H9 (cell line): ENCODE measurements around the gene MAS1. TPM values are rescaled to one million over a fixed set of nuclear protein-coding genes. Genes with fewer than 3 reads are reported as not detected.

Source experiments
- DNase-seq: peaks from one replicate; pipeline ENCODE4 v3.0.0-alpha.2; 2017
- H2AFZ ChIP-seq: one replicate; pipeline ENCODE4 v1.6.1; 2013; ENCODE audit warnings: mild to moderate bottlenecking, low read length, control low read depth, moderate library complexity
- H2AK5ac ChIP-seq: 2 replicates; pipeline ENCODE4 v1.6.1; 2013; ENCODE audit warnings: low read length, control low read depth, mixed read lengths; ENCODE audit not compliant: insufficient read length
- H2BK120ac ChIP-seq: one replicate; pipeline ENCODE4 v1.6.1; 2013; ENCODE audit warnings: low read depth, mild to moderate bottlenecking, low read length, control low read depth, inconsistent platforms; ENCODE audit not compliant: poor library complexity, severe bottlenecking
- H2BK12ac ChIP-seq: 2 replicates; pipeline ENCODE4 v1.6.1; 2013; ENCODE audit warnings: low read length, control low read depth, mixed read lengths, low read depth; ENCODE audit not compliant: insufficient read length
- H2BK15ac ChIP-seq: 2 replicates; pipeline ENCODE4 v1.6.1; 2013; ENCODE audit warnings: low read depth, low read length, control low read depth
- H2BK20ac ChIP-seq: one replicate; pipeline ENCODE4 v1.6.1; 2013; ENCODE audit warnings: low read depth, mild to moderate bottlenecking, low read length, control low read depth, inconsistent platforms; ENCODE audit not compliant: poor library complexity, severe bottlenecking
- H2BK5ac ChIP-seq: 2 replicates; pipeline ENCODE4 v1.6.1; 2013; ENCODE audit warnings: low read length, control low read depth, mixed read lengths; ENCODE audit not compliant: insufficient read length
- H3K14ac ChIP-seq: 2 replicates; pipeline ENCODE4 v1.6.1; 2013; ENCODE audit warnings: low read length, control low read depth; ENCODE audit not compliant: insufficient read depth
- H3K18ac ChIP-seq: 2 replicates; pipeline ENCODE4 v1.6.1; 2013; ENCODE audit warnings: low read depth, mild to moderate bottlenecking, mixed read lengths, low read length, control low read depth; ENCODE audit not compliant: insufficient read length
- H3K23ac ChIP-seq: 2 replicates; pipeline ENCODE4 v1.6.1; 2013; ENCODE audit warnings: low read length, control low read depth, mixed read lengths, low read depth; ENCODE audit not compliant: insufficient read length
- H3K23me2 ChIP-seq: 2 replicates; pipeline ENCODE4 v1.6.1; 2013; ENCODE audit warnings: low read depth, mild to moderate bottlenecking, mixed read lengths, low read length, control low read depth; ENCODE audit not compliant: insufficient read length, poor library complexity, severe bottlenecking
- H3K27ac ChIP-seq: 2 replicates; pipeline ENCODE4 v1.5.1; 2013; ENCODE audit warnings: low read length, control low read depth, mixed read lengths, low read depth; ENCODE audit not compliant: insufficient read length
- H3K27me3 ChIP-seq: 2 replicates; pipeline ENCODE4 v1.6.1; 2013; ENCODE audit warnings: low read length, control low read depth, inconsistent platforms; ENCODE audit not compliant: insufficient read depth
- H3K4ac ChIP-seq: 2 replicates; pipeline ENCODE4 v1.6.1; 2013; ENCODE audit warnings: low read depth, mild to moderate bottlenecking, control low read depth, inconsistent platforms, low read length, moderate library complexity
- H3K4me1 ChIP-seq: 2 replicates; pipeline ENCODE4 v1.6.1; 2013; ENCODE audit warnings: low read length, control low read depth, inconsistent platforms; ENCODE audit not compliant: insufficient read depth
- H3K4me2 ChIP-seq: 2 replicates; pipeline ENCODE4 v1.6.1; 2013; ENCODE audit warnings: low read length, control low read depth, mixed read lengths; ENCODE audit not compliant: insufficient read length, insufficient read depth
- H3K56ac ChIP-seq: 2 replicates; pipeline ENCODE4 v1.6.1; 2013; ENCODE audit warnings: low read depth, mild to moderate bottlenecking, mixed read lengths, low read length, control low read depth; ENCODE audit not compliant: insufficient read length
- H3K79me1 ChIP-seq: 2 replicates; pipeline ENCODE4 v1.6.1; 2013; ENCODE audit warnings: low read depth, mild to moderate bottlenecking, moderate library complexity, low read length, control low read depth, inconsistent platforms; ENCODE audit not compliant: insufficient read depth, poor library complexity, severe bottlenecking
- H3K79me2 ChIP-seq: 2 replicates; pipeline ENCODE4 v1.6.1; 2013; ENCODE audit warnings: low read length, control low read depth, inconsistent platforms; ENCODE audit not compliant: insufficient read depth
- H3K9ac ChIP-seq: 2 replicates; pipeline ENCODE4 v1.6.1; 2013; ENCODE audit warnings: low read length, control low read depth, mixed read lengths; ENCODE audit not compliant: insufficient read length; ENCODE audit errors: extremely low read depth
- H3K9me3 ChIP-seq: one replicate; pipeline ENCODE4 v1.6.1; 2013; ENCODE audit warnings: low read depth, low read length, inconsistent platforms; ENCODE audit not compliant: control insufficient read depth
- H3T11ph ChIP-seq: one replicate; pipeline ENCODE4 v1.6.1; 2013; ENCODE audit warnings: mild to moderate bottlenecking, low read length, control low read depth, inconsistent platforms
- H4K20me1 ChIP-seq: one replicate; pipeline ENCODE4 v1.6.1; 2013; ENCODE audit not compliant: control insufficient read depth, insufficient read length, insufficient read depth
- H4K5ac ChIP-seq: 2 replicates; pipeline ENCODE4 v1.6.1; 2013; ENCODE audit warnings: low read depth, mild to moderate bottlenecking, mixed read lengths, low read length, control low read depth; ENCODE audit not compliant: insufficient read length
- H4K8ac ChIP-seq: replicated peaks from 2 replicates; pipeline ENCODE4 v1.6.1; 2013; ENCODE audit warnings: low read length, control low read depth, mixed read lengths, low read depth; ENCODE audit not compliant: insufficient read length
- H4K91ac ChIP-seq: 2 replicates; pipeline ENCODE4 v1.6.1; 2013; ENCODE audit warnings: low read depth, mild to moderate bottlenecking, moderate library complexity, mixed read lengths, low read length, control low read depth; ENCODE audit not compliant: insufficient read length
- H3K27ac Mint-ChIP-seq, 3 experiments: 2 replicates in 2 of 3; 3 replicates in 1 of 3; pipeline ENCODE4 v1.8.0; 2020 to 2021; ENCODE audit warnings: mixed read lengths in 3 of 3, mild to moderate bottlenecking in 1 of 3, moderate library complexity in 1 of 3
- H3K27me3 Mint-ChIP-seq: 2 replicates; pipeline ENCODE4 v1.8.0; 2021; ENCODE audit warnings: low read depth, mild to moderate bottlenecking, moderate library complexity, mixed read lengths
- H3K36me3 Mint-ChIP-seq, 3 experiments: 2 replicates in 2 of 3; 3 replicates in 1 of 3; pipeline ENCODE4 v1.8.0; 2020 to 2021; ENCODE audit warnings: low read depth in 3 of 3, mixed read lengths in 3 of 3; ENCODE audit not compliant: insufficient read depth in 1 of 3
- H3K4me1 Mint-ChIP-seq, 2 experiments: 2 replicates each; pipeline ENCODE4 v1.8.0; 2020; ENCODE audit warnings: mixed read lengths in 2 of 2
- H3K4me3 Mint-ChIP-seq, 2 experiments: 2 replicates in 1 of 2; 3 replicates in 1 of 2; pipeline ENCODE4 v1.8.0; 2020 to 2021; ENCODE audit warnings: mild to moderate bottlenecking in 2 of 2, mixed read lengths in 2 of 2, moderate library complexity in 1 of 2
- H3K9me3 Mint-ChIP-seq, 2 experiments: 2 replicates in 1 of 2; 3 replicates in 1 of 2; pipeline ENCODE4 v1.8.0; 2020; ENCODE audit warnings: mild to moderate bottlenecking in 2 of 2, mixed read lengths in 2 of 2, moderate library complexity in 1 of 2
- CTCF ChIP-seq: fragments of 200-600 bp; sonication (generic); conservative IDR thresholded peaks from 3 replicates; pipeline ENCODE4 v1.8.0; 2021; ENCODE audit warnings: antibody characterized with exemption, mild to moderate bottlenecking
- WGBS: extraction: QIAGEN DNeasy Blood & Tissue Kit; methylation state at CpG from one replicate; pipeline ENCODE4 v1.1.7; 2013; ENCODE audit warnings: missing lambda C conversion rate, low lambda C conversion rate, mixed read lengths; ENCODE audit not compliant: insufficient read length; ENCODE audit errors: extremely low coverage; 5-methylcytosine and 5-hydroxymethylcytosine counted together
- total RNA-seq: library from RNA; stranded (reverse); gene quantifications from 2 replicates; pipeline ENCODE4 v1.2.1, GENCODE V29; 2021

MAS1 gene
- total RNA-seq, 1 experiment from 2014 or later: 0.02 TPM

- Mint-ChIP-seq H3K27ac (peak overlapping the region in 1 of 3 experiments; percentile 87; a peak in 2 of 7 replicates), H3K4me3 (no peak overlapping the region)
- no CpG with 5 or more reads among the region's 4 CpGs for WGBS
Observed at GRCh38 chr6:159875194-159875593, 15.6 kb upstream of the MAS1 start.

More at GRCh38 chr6:159875194-159875593, 15.6 kb upstream of the MAS1 start:
- Histone ChIP-seq H3K9ac (no peak overlapping the region), H2BK20ac (no peak overlapping the region), H2BK12ac (no peak overlapping the region), H3K27me3 (no peaks in the 10 kb centered on the region), H4K91ac (no peak overlapping the region), H3K79me2 (no peaks in the 10 kb centered on the region), H3K18ac (no peak overlapping the region), H4K8ac (no peak overlapping the region), H2BK120ac (no peak overlapping the region), H3T11ph (no peak overlapping the region), H3K23me2 (no peaks in the 10 kb centered on the region), H4K5ac (no peak overlapping the region), H2AK5ac (no peak overlapping the region), H4K20me1 (no peaks in the 10 kb centered on the region), H3K4me2 (no peak overlapping the region), H3K27ac (no peak overlapping the region), H3K4ac (no peak overlapping the region), H3K9me3 (no peaks in the 10 kb centered on the region), H3K79me1 (no peaks in the 10 kb centered on the region), H3K14ac (no peak overlapping the region), H3K56ac (no peak overlapping the region), H3K23ac (no peak overlapping the region), H2BK5ac (no peak overlapping the region), H2AFZ (no peak overlapping the region), H3K4me1 (peaks cover 2% of the 10 kb centered on the region; the same call in 1 of the 2 replicates), H2BK15ac (no peak overlapping the region)
- Mint-ChIP-seq H3K9me3 (peaks cover 0 to 5% of the 10 kb centered on the region in 2 experiments; a peak in 1 of 5 replicates), H3K4me1 (peaks cover 16% of the 10 kb centered on the region in 2 experiments), H3K27me3 (no peaks in the 10 kb centered on the region), H3K36me3 (no peaks in the 10 kb centered on the region; a peak in 1 of 7 replicates)
- peak; percentile 64 for DNase-seq
- no peak for TF ChIP-seq CTCF
